HepG2 (cell line): Measurements from ENCODE around the gene ZNF488. TPM values are rescaled to one million over a fixed set of nuclear protein-coding genes. Genes with fewer than 3 reads are reported as not detected.

Source experiments
- ATAC-seq: fragments of 200-7000 bp; cut with Tn5 transposase; 3 replicates; pipeline ENCODE4 v1.9.1; 2020; ENCODE audit warnings: mild to moderate bottlenecking, moderate library complexity
- BruUV-seq: library from RNA; stranded (reverse); fragments of 400-500 nt; replicated peaks from 2 replicates; lab custom pipeline; 2021; lab: Mats Ljungman, UMichigan
- CTCF ChIA-PET: fragments of 300-600 bp; formaldehyde crosslinking; extraction: SDS; loops from one replicate; lab custom pipeline; 2021; ENCODE audit warnings: low total read pairs, inconsistent platforms, low intra/inter-chr PET ratio; lab: Yijun Ruan, JAX
- POLR2A ChIA-PET: fragments of 350-600 bp; sonication (Branson Sonifier 250); formaldehyde crosslinking; loops from one replicate; lab custom pipeline; 2020; ENCODE audit warnings: antibody characterized with exemption, inconsistent platforms; lab: Yijun Ruan, JAX
- DNase-seq: peaks from one replicate; pipeline ENCODE4 v3.0.0-alpha.2; 2015; ENCODE audit warnings: low spot score
- FAIRE-seq: peaks from 3 replicates; lab custom pipeline; 2011; peaks lifted over from hg19 to GRCh38; lab: Jason Lieb, UNC
- H2AFZ ChIP-seq: one replicate; pipeline ENCODE4 v1.6.1; 2011; ENCODE audit warnings: low read length, inconsistent platforms
- H3K27ac ChIP-seq: fragments of 300-600 bp; 3 replicates; pipeline ENCODE4 v1.8.0; 2011; ENCODE audit warnings: mixed run types, mild to moderate bottlenecking, mixed read lengths, low read length, inconsistent platforms; ENCODE audit not compliant: insufficient read depth; ENCODE audit errors: extremely low read length
- H3K27me3 ChIP-seq, 2 experiments: fragments of 200-600 bp in 1 of 2; 2 replicates in 1 of 2; 3 replicates in 1 of 2; pipeline versions ENCODE4 v1.6.0 to v1.8.0; 2011; ENCODE audit warnings: low read length in 2 of 2, mild to moderate bottlenecking in 2 of 2, moderate library complexity in 2 of 2, inconsistent platforms in 1 of 2; ENCODE audit not compliant: insufficient read depth in 2 of 2, control insufficient read depth in 1 of 2
- H3K36me3 ChIP-seq, 2 experiments: fragments of 200-600 bp in 1 of 2; replicated peaks in 1 of 2; 2 replicates in 1 of 2; 3 replicates in 1 of 2; pipeline versions ENCODE4 v1.5.1 to v1.8.0; 2011; ENCODE audit warnings: low read length in 2 of 2, inconsistent platforms in 1 of 2; ENCODE audit not compliant: insufficient read depth in 2 of 2, control insufficient read depth in 1 of 2
- H3K4me1 ChIP-seq: 2 replicates; pipeline ENCODE4 v1.5.1; 2012; ENCODE audit warnings: low read length, inconsistent platforms; ENCODE audit not compliant: insufficient read depth
- H3K4me2 ChIP-seq: 2 replicates; pipeline ENCODE4 v1.6.0; 2011; ENCODE audit warnings: low read depth, low read length, inconsistent platforms
- H3K4me3 ChIP-seq, 3 experiments: fragments of 200-600 bp in 1 of 3; sonication (generic), shearing (Covaris generic) in 1 of 3; replicated peaks in 1 of 3; 2 replicates each; pipeline ENCODE4 v1.5.1; 2011 to 2016; ENCODE audit warnings: low read length in 3 of 3, inconsistent platforms in 2 of 3, low read depth in 2 of 3, mild to moderate bottlenecking in 2 of 3, control low read depth in 1 of 3, mixed read lengths in 1 of 3; ENCODE audit not compliant: insufficient read depth in 1 of 3
- H3K79me2 ChIP-seq: one replicate; pipeline ENCODE4 v1.6.1; 2011; ENCODE audit warnings: low read length, inconsistent platforms; ENCODE audit not compliant: insufficient read depth
- H3K9ac ChIP-seq: 2 replicates; pipeline ENCODE4 v1.6.0; 2011; ENCODE audit warnings: mild to moderate bottlenecking, low read depth, low read length, inconsistent platforms; ENCODE audit not compliant: insufficient read depth
- H3K9me3 ChIP-seq: 2 replicates; pipeline ENCODE4 v1.5.1; 2012; ENCODE audit warnings: mild to moderate bottlenecking, low read length
- H4K20me1 ChIP-seq: 2 replicates; pipeline ENCODE4 v1.6.0; 2011; ENCODE audit warnings: inconsistent platforms, mild to moderate bottlenecking, low read length, moderate library complexity; ENCODE audit not compliant: insufficient read depth
- ATF7-NPFF ChIP-seq: sonication (generic); formaldehyde crosslinking; IDR thresholded peaks from 2 replicates; pipeline ENCODE4 v1.8.1; 2023; ENCODE audit warnings: mild to moderate bottlenecking, low read depth, missing genetic modification reagents, moderate library complexity
- BHLHE40 ChIP-seq: IDR thresholded peaks from 2 replicates; pipeline ENCODE4 v1.6.1; 2011; ENCODE audit warnings: low read length, improper control_type of control experiment
- CENPT ChIP-seq: sonication (generic); formaldehyde crosslinking; IDR thresholded peaks from 2 replicates; pipeline ENCODE4 v1.8.0; 2022; ENCODE audit warnings: low read depth, mild to moderate bottlenecking, moderate library complexity, missing genetic modification reagents
- KAT7 ChIP-seq: IDR thresholded peaks from 2 replicates; pipeline ENCODE4 v1.6.1; 2018; ENCODE audit warnings: borderline replicate concordance, missing compliant biosample characterization
- KDM5B ChIP-seq: sonication (generic); formaldehyde crosslinking; IDR thresholded peaks from 2 replicates; pipeline ENCODE4 v1.4.0; 2020; ENCODE audit warnings: missing genetic modification reagents, mild to moderate bottlenecking, borderline replicate concordance
- MAFG ChIP-seq: sonication (generic); formaldehyde crosslinking; IDR thresholded peaks from 2 replicates; pipeline ENCODE4 v1.5.1; 2020; ENCODE audit warnings: mild to moderate bottlenecking, missing genetic modification reagents
- MBD4 ChIP-seq: IDR thresholded peaks from 2 replicates; pipeline ENCODE4 v1.6.1; 2012; ENCODE audit warnings: low read length, inconsistent platforms, borderline replicate concordance
- MLLT10 ChIP-seq: sonication (generic); formaldehyde crosslinking; IDR thresholded peaks from 2 replicates; pipeline ENCODE4 v1.4.0; 2020; ENCODE audit warnings: missing genetic modification reagents
- PHF8 ChIP-seq: sonication (generic); formaldehyde crosslinking; IDR thresholded peaks from 2 replicates; pipeline ENCODE4 v1.5.0; 2020; ENCODE audit warnings: missing genetic modification reagents
- RARG ChIP-seq: sonication (generic); formaldehyde crosslinking; IDR thresholded peaks from 2 replicates; pipeline ENCODE4 v1.4.0; 2020; ENCODE audit warnings: low read depth, mild to moderate bottlenecking, missing genetic modification reagents
- RELA ChIP-seq: sonication (generic); formaldehyde crosslinking; IDR thresholded peaks from 2 replicates; pipeline ENCODE4 v1.4.0; 2020; ENCODE audit warnings: missing genetic modification reagents
- SIX1 ChIP-seq: sonication (generic); formaldehyde crosslinking; IDR thresholded peaks from 2 replicates; pipeline ENCODE4 v1.4.0; 2020; ENCODE audit warnings: missing genetic modification reagents, borderline replicate concordance
- TARDBP ChIP-seq: sonication (generic); formaldehyde crosslinking; IDR thresholded peaks from 2 replicates; pipeline ENCODE4 v1.8.0; 2022; ENCODE audit warnings: mild to moderate bottlenecking, missing genetic modification reagents
- TFDP1 ChIP-seq: IDR thresholded peaks from 2 replicates; pipeline ENCODE4 v1.6.1; 2016; ENCODE audit warnings: missing compliant biosample characterization, missing genetic modification reagents, borderline replicate concordance
- TGIF2 ChIP-seq: IDR thresholded peaks from 2 replicates; pipeline ENCODE4 v1.6.1; 2016; ENCODE audit warnings: control low read depth, missing compliant biosample characterization
- ZBTB21 ChIP-seq: sonication (generic); formaldehyde crosslinking; IDR thresholded peaks from 2 replicates; pipeline ENCODE4 v1.4.0; 2020; ENCODE audit warnings: missing genetic modification reagents
- ZFP36L1 ChIP-seq: sonication (generic); formaldehyde crosslinking; IDR thresholded peaks from 2 replicates; pipeline ENCODE4 v1.8.0; 2022; ENCODE audit warnings: mild to moderate bottlenecking, missing genetic modification reagents, moderate library complexity
- ZNF256 ChIP-seq: sonication (generic); formaldehyde crosslinking; conservative IDR thresholded peaks from 2 replicates; pipeline ENCODE4 v1.4.0; 2020; ENCODE audit warnings: missing genetic modification reagents
- ZNF343 ChIP-seq: sonication (generic); formaldehyde crosslinking; IDR thresholded peaks from 2 replicates; pipeline ENCODE4 v1.4.0; 2020; ENCODE audit warnings: mild to moderate bottlenecking, missing genetic modification reagents
- ZNF670 ChIP-seq: sonication (generic); formaldehyde crosslinking; IDR thresholded peaks from 2 replicates; pipeline ENCODE4 v1.8.0; 2022; ENCODE audit warnings: mild to moderate bottlenecking, missing genetic modification reagents, borderline replicate concordance
- WGBS: methylation state at CpG from one replicate; pipeline ENCODE4 v1.1.6; 2017; ENCODE audit warnings: low lambda C conversion rate; 5-methylcytosine and 5-hydroxymethylcytosine counted together
- in situ Hi-C: cut with HindIII; loops from 2 replicates; pipeline ENCODE4 v1.10.0; 2017; ENCODE audit warnings: low pct_unique_long_range_greater_than_20kb; ENCODE audit not compliant: extremely low pct_ligation_motif_present
- intact Hi-C: fragments of 100-400 bp; cut with micrococcal nuclease; formaldehyde crosslinking; loops from one replicate; pipeline ENCODE4 v1.10.0; 2022; ENCODE audit not compliant: unreplicated experiment
- polyA plus RNA-seq, 8 experiments: library from polyadenylated mRNA; depleted of rRNA in 3 of 8; stranded (reverse) in 7 of 8; unstranded in 1 of 8; fragments of >200 nt; fragmentation: Illumina TruSeq in 4 of 8; extraction: Trizol in 4 of 8; gene quantifications; 2 replicates each; pipeline versions ENCODE4 v1.2.1 to v1.2.3, GENCODE V29; 2011 to 2016; ENCODE audit warnings: low read depth in 4 of 8, missing spikeins in 1 of 8, mixed read lengths in 1 of 8; ENCODE audit not compliant: insufficient read depth in 1 of 8
- total RNA-seq, 5 experiments: library from RNA; depleted of rRNA; stranded (reverse); fragments of >200 nt; fragmentation: Illumina TruSeq; extraction: Trizol; gene quantifications; 2 replicates each; pipeline ENCODE4 v1.2.3, GENCODE V29; 2016; ENCODE audit warnings: low read depth in 1 of 5

Gene ZNF488
- total and polyA plus RNA-seq, 2 of the 13 experiments (the other 11 are each of a cell fraction or from before 2014, with no cell fraction given): 0.13 to 0.15 TPM

- intact Hi-C loops: no loop called here
- POLR2A ChIA-PET: no interaction called here
- no peak overlapping the region for H3K9ac ChIP-seq
Measured at GRCh38 chr10:47344996-47345870, 38.9 kb downstream of the ZNF488 start.

More at GRCh38 chr10:47344996-47345870, 38.9 kb downstream of the ZNF488 start:
- DNase-seq (no peak), ATAC-seq (no peak), FAIRE-seq (no peak)
- Histone ChIP-seq H2AFZ (no peak overlapping the region), H3K79me2 (no peaks in the 10 kb centered on the region), H3K27ac (no peak overlapping the region), H3K27me3 (peaks cover 1 to 5% of the 10 kb centered on the region in 2 experiments; a peak in 3 of 5 replicates), H4K20me1 (no peaks in the 10 kb centered on the region), H3K36me3 (no peaks in the 10 kb centered on the region), H3K9me3 (no peaks in the 10 kb centered on the region), H3K4me1 (no peaks in the 10 kb centered on the region), H3K4me3 (no peak overlapping the region), H3K4me2 (no peak overlapping the region)
- in situ Hi-C loops: no loop called here
- BruUV-seq: no TSS peak
- CTCF ChIA-PET: no interaction called here
- WGBS: 27% methylated on average over 12 of the region's 13 CpGs
- TF ChIP-seq ZNF343 (CRISPR knock-in tag) (no peak), BHLHE40 (no peak), KDM5B (no peak), TARDBP (CRISPR knock-in tag) (no peak), TGIF2 (no peak), TFDP1 (CRISPR knock-in tag) (no peak), ZFP36L1 (CRISPR knock-in tag) (no peak), ZBTB21 (CRISPR knock-in tag) (no peak), MBD4 (no peak), RARG (no peak), ZNF670 (CRISPR knock-in tag) (no peak), MAFG (CRISPR knock-in tag) (no peak), MLLT10 (CRISPR knock-in tag) (no peak), SIX1 (CRISPR knock-in tag) (no peak), ZNF256 (no peak), PHF8 (CRISPR knock-in tag) (no peak), CENPT (CRISPR knock-in tag) (no peak), KAT7 (no peak), RELA (CRISPR knock-in tag) (no peak), ATF7-NPFF (CRISPR knock-in tag) (no peak)
